Posterior cingulate gyrus (tissue), 11 donors: ENCODE measurements around the gene MPZL2.

Experiments used
- DNase-seq, 10 donors: peaks; one replicate each; pipeline versions ENCODE4 v3.0.0 to v3.0.0-alpha.2; 2020 to 2021; ENCODE audit warnings: mixed read lengths in 3 of 10
- intact Hi-C: fragments of 100-400 bp; cut with DNase I; formaldehyde crosslinking; loops from one replicate; pipeline ENCODE4 v1.15.1; 2023

The MPZL2 gene

GRCh38 chr11:118286545-118286944 is 22.4 kb upstream of the MPZL2 start:
- no peak for DNase-seq
- intact Hi-C loops, result no loop called here

DNA sequence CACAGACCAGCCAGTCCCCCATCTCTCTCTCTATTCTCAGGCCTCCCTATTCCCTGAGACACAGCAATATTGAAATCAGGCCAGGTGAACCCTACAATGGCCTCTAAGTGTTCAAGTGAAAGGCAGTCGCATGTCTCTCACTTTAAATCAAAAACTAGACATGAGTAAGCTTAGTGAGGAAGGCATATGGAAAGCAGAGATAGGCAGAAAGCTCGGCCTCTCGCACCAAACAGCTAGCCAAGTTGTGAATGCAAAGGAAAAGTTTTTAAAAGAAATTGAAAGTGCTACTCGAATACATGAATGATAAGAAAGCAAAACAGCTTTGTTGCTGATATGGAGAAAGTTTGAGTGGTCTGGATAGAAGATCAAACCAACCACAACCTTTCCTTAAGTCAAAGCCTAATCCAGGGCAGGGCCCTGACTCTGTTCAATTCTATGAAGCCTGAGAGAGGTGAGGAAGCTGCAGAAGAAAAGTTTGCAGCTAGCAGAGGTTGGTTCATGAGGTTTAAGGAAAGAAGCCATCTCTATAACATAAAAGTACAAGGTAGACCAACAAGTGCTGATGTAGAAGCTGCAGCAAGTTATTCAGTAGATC is 19.8 kb upstream of the MPZL2 start:
- DNase-seq, result no peak
- intact Hi-C loops, result no loop called here

GRCh38 chr11:118283037-118283636 is 19.0 kb upstream of the MPZL2 start:
- no peak for DNase-seq
- intact Hi-C loops, result no loop called here

DNA sequence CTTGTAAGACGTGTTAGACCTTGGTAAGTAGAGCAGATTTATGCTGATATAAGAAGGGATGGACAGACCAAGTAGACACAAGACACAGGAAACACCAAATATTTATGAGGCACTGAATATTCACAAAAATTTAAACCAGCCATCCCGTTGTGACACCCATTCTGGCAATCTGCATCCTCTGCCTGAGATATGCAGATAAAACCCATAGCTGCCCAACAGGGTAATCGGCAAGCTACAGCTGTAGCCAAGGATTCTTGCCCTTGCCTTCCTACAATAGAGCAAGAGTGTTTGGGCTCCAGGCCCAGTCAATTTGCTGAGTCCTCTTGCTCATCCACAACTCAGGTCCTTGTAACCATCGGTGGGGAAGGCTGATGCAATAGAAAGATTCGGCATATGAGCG is 18.5 kb upstream of the MPZL2 start:
- no peak for DNase-seq
- intact Hi-C loops, result no loop called here

DNA sequence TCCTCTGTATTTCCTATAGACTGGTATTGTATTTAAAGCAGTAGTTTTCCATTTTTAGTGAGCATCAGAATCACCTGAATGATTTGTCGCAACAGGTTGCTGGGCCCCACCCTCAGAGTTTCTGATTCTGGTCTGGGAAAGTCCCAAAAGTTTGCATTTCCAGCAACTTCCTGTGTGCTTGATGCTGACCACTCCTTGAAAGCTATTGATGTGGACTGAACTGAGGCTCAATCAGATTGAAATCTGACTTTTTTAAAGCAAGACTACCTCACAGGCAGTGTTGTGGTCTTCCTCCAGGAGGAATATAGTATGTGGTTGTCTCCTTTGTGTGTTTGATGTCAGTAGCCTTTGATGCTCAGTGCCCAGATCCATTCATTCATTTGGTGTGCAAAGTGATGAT is 17.2 kb upstream of the MPZL2 start:
- intact Hi-C loops, result no loop called here

GRCh38 chr11:118277312-118277711 is 13.2 kb upstream of the MPZL2 start:
- DNase-seq, result no peak
- intact Hi-C loops, result no loop called here

More for the DNA sequence above, 17.2 kb upstream of the MPZL2 start:
- no peak for DNase-seq

DNA sequence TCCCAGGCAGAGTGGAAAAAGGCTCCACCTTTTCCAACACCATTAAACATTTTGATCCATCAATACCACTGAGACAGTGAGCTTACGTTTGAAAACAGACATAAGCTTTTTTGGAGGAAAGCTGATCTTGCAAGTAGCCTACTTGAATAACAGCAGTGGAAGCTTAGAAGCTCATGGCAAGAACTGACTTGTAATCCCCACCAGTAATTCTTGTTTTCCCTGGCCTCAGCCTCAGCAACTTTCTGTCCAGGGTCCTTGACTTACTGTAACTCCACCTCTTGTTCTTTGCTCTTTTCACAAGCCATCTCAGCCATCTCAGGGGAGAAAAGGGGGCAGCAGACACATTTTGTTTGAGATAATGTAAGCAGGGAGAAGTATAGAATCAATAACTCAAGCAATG is 12.3 kb upstream of the MPZL2 start:
- no peak for DNase-seq
- intact Hi-C loops, result no loop called here

GRCh38 chr11:118275176-118275575 is 11.1 kb upstream of the MPZL2 start:
- intact Hi-C loops, result no loop called here
- no peak for DNase-seq

DNA sequence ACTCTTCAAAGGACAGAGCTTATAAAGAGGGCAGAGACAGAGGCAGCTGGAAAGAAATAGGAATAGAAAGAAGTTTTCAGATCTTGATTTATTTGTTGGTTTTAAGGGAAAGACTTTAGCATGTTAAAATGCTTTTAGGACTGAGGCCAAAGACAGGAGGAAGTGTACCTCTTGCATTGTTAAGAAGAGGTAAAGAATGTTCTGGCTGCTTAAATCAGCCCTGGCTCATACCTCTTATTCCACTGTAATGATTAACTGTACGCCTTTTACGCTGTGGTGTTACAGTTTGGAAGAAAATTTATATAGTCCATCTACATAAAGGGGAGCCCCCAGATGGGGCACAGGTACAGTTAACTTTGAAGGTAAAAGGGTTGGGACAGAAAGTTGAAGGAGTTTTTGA is 10.1 kb upstream of the MPZL2 start:
- intact Hi-C loops, result no loop called here
- DNase-seq, result no peak

DNA sequence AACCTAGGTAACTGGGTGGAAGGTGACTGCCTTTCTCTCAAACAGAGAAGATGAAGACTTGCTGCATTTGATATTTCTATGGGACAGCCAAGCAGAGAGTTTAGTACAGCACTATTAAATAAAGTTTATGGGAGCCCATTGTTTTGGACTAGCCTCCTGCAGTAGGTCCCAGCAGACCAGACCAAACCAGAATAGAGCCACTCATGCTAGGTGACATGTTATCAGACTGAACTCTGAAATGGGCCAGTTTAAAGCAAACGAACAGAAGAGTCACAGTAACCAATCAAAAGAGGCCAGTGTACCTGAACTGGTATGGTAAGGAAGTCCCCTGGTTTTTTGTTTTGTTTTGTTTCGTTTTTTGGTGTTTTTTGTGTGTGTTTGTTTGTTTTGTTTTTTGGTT is 7.9 kb upstream of the MPZL2 start:
- intact Hi-C loops, result no loop called here
- DNase-seq, result no peak

GRCh38 chr11:118267486-118267885 is 3.4 kb upstream of the MPZL2 start:
- intact Hi-C loops, result no loop called here
- DNase-seq, result no peak

DNA sequence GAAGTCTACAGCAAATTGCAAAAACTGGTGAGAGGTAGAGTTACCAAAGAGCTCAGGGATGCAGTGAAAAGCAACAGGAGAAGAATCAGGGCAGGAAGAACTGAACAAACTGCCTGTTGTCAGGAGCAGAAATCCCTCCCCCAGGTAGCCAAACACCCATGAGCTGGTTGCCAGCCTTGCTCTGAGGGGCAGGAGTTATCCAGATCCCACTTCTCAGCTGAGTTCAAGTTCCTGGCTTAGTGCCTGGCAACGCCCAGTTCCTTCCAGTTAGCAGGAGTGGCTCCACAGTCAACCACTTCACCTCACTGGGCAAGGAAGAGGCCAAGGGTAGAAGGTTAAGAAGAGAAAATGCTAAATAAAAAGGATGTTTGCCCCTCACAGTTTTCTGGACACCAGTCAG is 1.9 kb upstream of the MPZL2 start:
- no peak for DNase-seq
- intact Hi-C loops, result no loop called here

- intact Hi-C loops, result no loop called here
- DNase-seq, result no peak
These were observed 720 bp upstream of the MPZL2 start for GRCh38 chr11:118264569-118265465.

DNA sequence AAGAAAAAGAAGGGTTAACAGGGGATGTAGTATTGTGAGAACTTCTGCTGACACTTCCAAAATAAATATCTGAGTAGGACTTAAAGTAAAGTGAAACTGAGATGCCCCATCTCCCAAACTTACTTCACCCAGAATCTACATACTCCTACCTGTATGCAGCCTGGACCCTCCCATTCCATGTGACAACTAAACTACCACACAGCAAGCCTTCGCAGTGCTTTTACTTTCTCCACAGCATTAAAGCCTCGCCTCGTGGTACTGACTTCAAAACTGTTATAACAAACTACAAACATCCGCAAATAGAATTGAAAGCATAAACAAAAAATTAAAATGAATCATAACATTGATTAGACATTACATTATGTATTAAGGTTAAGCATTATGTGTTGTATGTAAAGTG is 985 bp downstream of the MPZL2 start:
- DNase-seq, result no peak
- intact Hi-C loops, result no loop called here

- no peak for DNase-seq
- intact Hi-C loops, result no loop called here
These were observed 3.7 kb downstream of the MPZL2 start for GRCh38 chr11:118260353-118260752.

- intact Hi-C loops, result no loop called here
- no peak for DNase-seq
These were observed 5.0 kb downstream of the MPZL2 start for GRCh38 chr11:118259138-118259537.

DNA sequence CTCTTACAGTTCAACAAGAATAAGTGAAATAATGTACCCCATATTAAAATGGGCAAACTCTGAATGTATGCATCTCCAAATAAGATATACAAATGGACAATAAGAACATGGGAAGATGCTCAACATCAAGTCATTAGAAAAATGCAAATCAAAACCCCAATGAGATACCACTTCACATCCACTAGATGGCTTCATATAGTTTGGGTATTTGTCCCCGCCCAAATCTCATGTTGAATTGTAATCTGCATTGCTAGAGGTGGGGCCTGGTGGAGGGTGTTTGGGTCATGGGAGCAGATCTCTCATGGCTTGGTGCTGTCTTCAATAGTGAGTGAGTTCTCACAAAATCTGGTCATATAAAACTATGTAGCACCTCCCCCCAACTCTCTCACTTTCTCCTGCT is 5.7 kb downstream of the MPZL2 start:
- intact Hi-C loops, result no loop called here
- DNase-seq, result no peak

DNA sequence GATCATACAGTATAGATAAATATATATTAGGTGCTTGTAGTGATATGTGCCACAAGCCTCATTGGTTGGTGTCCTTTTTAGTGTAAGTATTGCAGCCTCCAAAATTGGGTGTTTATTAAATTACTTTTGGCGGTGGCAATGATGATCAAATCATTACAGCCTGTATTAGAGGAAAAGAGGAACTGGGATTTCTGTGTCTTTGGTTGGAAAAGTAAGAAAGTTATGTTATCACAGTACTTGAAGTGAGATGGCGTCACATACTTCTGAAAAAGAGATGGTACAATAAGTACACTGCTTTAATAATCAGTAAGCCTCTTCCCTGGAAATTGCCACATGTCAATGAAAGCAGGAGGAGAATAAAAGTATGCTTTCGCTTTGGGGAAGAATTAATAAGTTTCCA is 11.4 kb downstream of the MPZL2 start:
- intact Hi-C loops, result no loop called here
- no peak for DNase-seq

DNA sequence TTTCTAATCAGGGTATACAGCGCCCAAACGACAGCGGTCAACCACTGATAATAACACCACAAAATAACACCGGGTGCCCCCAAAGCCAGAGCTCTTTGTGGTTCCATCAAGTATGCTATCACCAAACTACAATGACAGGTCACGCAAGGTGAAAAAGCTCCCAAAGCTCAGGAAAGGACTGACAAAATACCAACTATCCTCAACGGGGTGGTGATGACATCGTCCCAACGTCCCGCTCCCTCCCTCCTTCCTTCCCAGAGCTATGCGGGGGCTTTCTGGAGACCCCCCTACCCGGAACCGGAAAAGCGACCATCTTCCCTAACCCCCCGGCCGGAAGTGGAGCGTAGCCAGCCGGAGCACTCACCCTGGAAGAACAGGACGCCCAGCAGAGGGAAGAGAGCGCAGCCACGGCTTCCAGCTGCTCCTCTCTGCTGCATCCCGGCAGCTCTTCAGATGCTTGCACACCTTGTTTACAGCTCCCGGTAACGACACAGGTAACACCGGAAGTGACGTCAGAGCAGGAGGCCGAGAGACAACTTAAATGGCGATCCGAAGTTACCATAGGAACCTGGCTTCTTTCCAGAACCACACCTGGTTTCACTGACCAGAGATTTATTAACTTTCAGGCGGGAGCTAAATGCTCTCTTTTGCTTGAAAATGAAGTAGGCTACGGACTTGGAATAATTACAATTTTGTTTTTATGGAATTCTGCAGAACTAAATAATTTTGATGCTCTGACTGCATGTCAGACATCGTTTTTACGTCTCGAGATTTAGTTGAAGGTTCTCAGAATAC is 12.0 kb downstream of the MPZL2 start, which contains the start of gene MPZL3:
Gene MPZL3 (minus strand): TSS at position 508 of the 795 bp plus-strand sequence. CDS start 71 bp downstream, at position 437.
- intact Hi-C loops, result no loop called here

DNA sequence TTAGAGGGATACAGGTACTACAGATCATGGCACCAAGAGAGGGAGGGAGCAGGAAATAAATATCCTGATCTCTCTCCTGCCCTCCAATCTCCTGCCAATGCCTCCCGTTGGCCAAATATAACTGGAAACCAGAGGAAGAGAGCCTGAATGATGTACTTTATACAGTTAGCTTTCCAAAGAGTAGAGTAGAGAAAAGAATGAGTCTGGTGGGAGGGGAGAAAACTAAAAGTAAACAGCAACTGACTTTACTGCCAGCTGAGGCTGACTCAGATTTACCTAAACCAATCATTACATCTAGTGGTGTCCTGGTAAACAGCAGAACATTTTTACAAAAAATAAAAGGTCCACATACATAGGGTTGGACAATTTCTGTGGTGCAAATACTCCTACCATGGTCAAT is 17.1 kb downstream of the MPZL2 start:
- intact Hi-C loops, result no loop called here
- DNase-seq, result no peak

More for the DNA sequence above, 12.0 kb downstream of the MPZL2 start, which contains the start of gene MPZL3:
- DNase-seq, result peak; percentile 23 to 91 (median 54)
